ENCODE measurements around the gene ERP27. TPM values are rescaled to one million over a fixed set of nuclear protein-coding genes. Genes with fewer than 3 reads are reported as not detected.

ERP27 gene
- total and polyA plus RNA-seq, 2 donors: 1.3 to 4.4 TPM

DNA sequence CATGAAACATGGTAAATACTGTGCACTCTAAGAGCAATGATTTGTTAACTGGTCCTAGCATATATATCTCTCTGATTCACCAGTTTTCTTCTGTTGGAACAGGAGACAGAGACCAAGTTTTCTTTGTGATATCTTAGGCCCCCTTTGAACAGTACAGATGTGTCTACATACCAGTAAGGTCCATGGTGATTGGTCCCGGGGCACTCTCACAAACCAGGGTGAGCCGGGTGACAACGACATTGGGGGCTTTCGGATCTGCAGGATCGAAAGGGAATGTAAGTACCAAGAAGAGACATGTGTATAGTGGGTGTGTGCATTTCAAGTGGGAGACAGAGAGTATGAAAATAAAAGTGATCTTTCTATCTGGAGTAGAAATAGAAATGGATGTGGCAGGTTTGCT, 11.3 kb upstream of the ERP27 start:
- WGBS: 94% methylated on average over 5 of the region's 5 CpGs
- Histone ChIP-seq H3K36me3 (ENCODE audit: control insufficient read depth in 2 of 2, insufficient read depth in 2 of 2, low read length in 1 of 2) (peaks cover 43 to 81% of the 10 kb centered on the region in 2 donors), H3K4me3 (ENCODE audit: low read length in 2 of 2) (no peak overlapping the region), H3K27ac (ENCODE audit: low read depth in 1 of 2, low read length in 1 of 2) (peak overlapping the region; percentile 91 to 99), H3K27me3 (ENCODE audit: control insufficient read depth in 2 of 2, insufficient read depth in 1 of 2, low read length in 1 of 2) (no peaks in the 10 kb centered on the region), H3K4me1 (ENCODE audit: control insufficient read depth in 2 of 2, insufficient read depth in 2 of 2, low read length in 2 of 2) (peaks cover 57 to 65% of the 10 kb centered on the region in 2 donors), H3K9me3 (ENCODE audit: control insufficient read depth in 2 of 2, insufficient read depth in 1 of 2, low read length in 1 of 2) (no peaks in the 10 kb centered on the region)
- DNase-seq (ENCODE audit: low read depth in 6 of 9, low spot score in 9 of 9): peak in 1 of 9 donors; percentile 63

DNA sequence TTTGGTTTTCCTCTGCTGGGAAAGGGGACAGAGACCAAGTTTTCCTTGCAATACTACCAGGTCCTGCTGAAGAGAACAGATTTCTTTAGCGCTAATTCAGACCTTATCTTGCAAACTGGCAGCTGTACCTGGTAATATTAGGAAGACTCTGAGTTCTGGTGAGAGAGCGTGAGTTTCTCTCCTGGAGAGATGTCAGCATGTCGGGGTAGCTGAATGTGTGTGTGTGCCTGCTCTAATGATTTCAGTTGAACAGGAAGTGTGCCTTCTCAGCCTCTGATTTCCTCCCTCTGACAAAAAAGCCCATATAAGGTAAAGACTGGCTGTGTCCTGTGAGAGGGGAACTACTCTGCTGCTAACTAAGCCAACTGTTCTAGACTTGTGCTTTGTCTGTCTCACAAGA, 10.3 kb upstream of the ERP27 start:
- Histone ChIP-seq H3K4me1 (ENCODE audit: control insufficient read depth in 2 of 2, insufficient read depth in 2 of 2, low read length in 2 of 2) (peaks cover 48 to 55% of the 10 kb centered on the region in 2 donors), H3K27me3 (ENCODE audit: control insufficient read depth in 2 of 2, insufficient read depth in 1 of 2, low read length in 1 of 2) (no peaks in the 10 kb centered on the region), H3K4me3 (ENCODE audit: low read length in 2 of 2) (peak overlapping the region; percentile 43 to 49), H3K27ac (ENCODE audit: low read depth in 1 of 2, low read length in 1 of 2) (peak overlapping the region; percentile 97 to 99), H3K36me3 (ENCODE audit: control insufficient read depth in 2 of 2, insufficient read depth in 2 of 2, low read length in 1 of 2) (peaks cover 48 to 81% of the 10 kb centered on the region in 2 donors), H3K9me3 (ENCODE audit: control insufficient read depth in 2 of 2, insufficient read depth in 1 of 2, low read length in 1 of 2) (no peaks in the 10 kb centered on the region)
- peak in 7 of 9 donors; percentile 63 to 95 (median 86) for DNase-seq (ENCODE audit: low read depth in 6 of 9, low spot score in 9 of 9)
- WGBS: 1% methylated on average over 3 of the region's 3 CpGs

DNA sequence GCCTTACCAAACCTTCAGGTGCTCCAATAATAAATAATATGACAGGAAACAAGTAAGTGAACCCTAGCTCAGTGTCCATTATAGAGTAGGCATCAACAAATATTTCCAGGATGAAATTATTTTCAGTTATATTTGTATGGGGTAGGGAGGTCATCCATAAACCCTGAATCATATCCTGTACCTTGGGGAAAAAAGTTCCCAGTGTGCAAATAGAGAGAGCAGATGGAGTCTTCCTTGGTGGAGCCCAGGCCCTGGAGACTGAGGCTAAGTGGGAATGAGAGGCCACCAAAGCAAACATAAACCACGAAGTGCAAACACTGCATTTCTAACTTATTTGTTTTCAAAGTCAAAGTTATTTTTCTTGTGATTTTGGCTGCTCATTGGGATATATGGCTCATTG, 8.5 kb upstream of the ERP27 start:
- Histone ChIP-seq H3K9me3 (ENCODE audit: control insufficient read depth in 2 of 2, insufficient read depth in 1 of 2, low read length in 1 of 2) (no peaks in the 10 kb centered on the region), H3K27ac (ENCODE audit: low read depth in 1 of 2, low read length in 1 of 2) (no peak overlapping the region), H3K36me3 (ENCODE audit: control insufficient read depth in 2 of 2, insufficient read depth in 2 of 2, low read length in 1 of 2) (peaks cover 56 to 92% of the 10 kb centered on the region in 2 donors), H3K4me3 (ENCODE audit: low read length in 2 of 2) (no peak overlapping the region), H3K4me1 (ENCODE audit: control insufficient read depth in 2 of 2, insufficient read depth in 2 of 2, low read length in 2 of 2) (peaks cover 34 to 42% of the 10 kb centered on the region in 2 donors), H3K27me3 (ENCODE audit: control insufficient read depth in 2 of 2, insufficient read depth in 1 of 2, low read length in 1 of 2) (no peaks in the 10 kb centered on the region)
- DNase-seq (ENCODE audit: low read depth in 6 of 9, low spot score in 9 of 9): no peak
- WGBS: 100% methylated on average over 1 of the region's 1 CpG

DNA sequence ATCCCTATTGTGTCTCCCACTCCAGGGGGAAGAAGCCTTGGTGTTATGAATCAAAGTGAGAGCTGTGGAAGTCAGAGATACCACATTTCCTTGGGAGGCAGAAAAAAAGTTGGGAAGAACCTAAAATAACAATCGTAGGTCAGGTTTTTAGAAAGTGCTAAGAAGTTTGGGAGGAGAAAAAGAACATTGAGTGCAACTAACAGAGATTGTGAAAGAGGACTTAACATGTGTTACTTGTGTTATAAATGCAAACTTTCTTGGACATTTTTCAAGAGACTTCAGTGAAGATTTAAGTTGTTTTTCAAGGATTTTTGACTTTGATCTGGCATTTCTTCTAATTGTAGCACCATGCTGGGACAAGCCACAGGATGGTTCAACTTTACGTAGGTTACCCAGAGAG, 7.8 kb upstream of the ERP27 start:
- H3K27me3 ChIP-seq (ENCODE audit: control insufficient read depth in 2 of 2, insufficient read depth in 1 of 2, low read length in 1 of 2): no peaks in the 10 kb centered on the region
- peaks cover 27 to 35% of the 10 kb centered on the region in 2 donors for H3K4me1 ChIP-seq (ENCODE audit: control insufficient read depth in 2 of 2, insufficient read depth in 2 of 2, low read length in 2 of 2)
- H3K27ac ChIP-seq (ENCODE audit: low read depth in 1 of 2, low read length in 1 of 2): no peak overlapping the region
- peaks cover 56 to 92% of the 10 kb centered on the region in 2 donors for H3K36me3 ChIP-seq (ENCODE audit: control insufficient read depth in 2 of 2, insufficient read depth in 2 of 2, low read length in 1 of 2)
- no peak for DNase-seq (ENCODE audit: low read depth in 6 of 9, low spot score in 9 of 9)
- no peaks in the 10 kb centered on the region for H3K9me3 ChIP-seq (ENCODE audit: control insufficient read depth in 2 of 2, insufficient read depth in 1 of 2, low read length in 1 of 2)
- no peak overlapping the region for H3K4me3 ChIP-seq (ENCODE audit: low read length in 2 of 2)
- whole genome bisulfite sequencing: 91% methylated on average over 2 of the region's 2 CpGs

DNA sequence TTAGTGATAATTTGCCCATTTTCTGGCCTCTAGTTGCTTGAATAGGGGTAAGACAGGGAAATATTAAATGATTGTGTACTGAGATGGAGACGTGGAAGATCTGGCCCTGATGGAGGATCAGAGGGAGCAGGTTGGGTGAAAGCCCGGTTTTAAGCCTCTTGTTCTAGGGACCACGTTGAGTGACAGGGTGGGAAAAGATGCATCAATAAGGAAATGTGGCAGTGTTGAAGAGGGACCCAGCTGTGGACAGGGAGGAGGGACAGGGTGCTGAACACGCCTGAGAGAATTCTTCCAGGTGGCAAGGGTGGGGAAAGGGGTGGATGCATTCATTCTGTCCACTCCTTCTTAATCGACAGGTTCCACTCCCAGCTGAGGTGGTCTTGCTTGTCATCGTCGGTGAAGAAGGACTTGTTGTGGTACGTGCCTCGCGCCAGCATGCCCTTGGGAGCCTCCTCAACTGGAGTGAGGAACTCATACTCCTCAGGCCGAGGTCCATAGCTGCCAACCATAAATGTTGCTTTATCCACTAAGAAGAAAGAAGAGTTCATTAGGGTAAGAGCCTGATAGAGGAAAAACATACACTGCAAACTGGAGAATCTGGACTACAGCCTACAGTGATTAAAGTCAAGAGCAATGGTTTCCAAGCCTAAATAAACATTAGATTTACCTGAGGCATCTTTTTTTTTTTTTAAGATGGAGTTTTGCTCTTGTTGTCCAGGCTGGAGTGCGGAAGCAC, 4.0 kb upstream of the ERP27 start:
- H3K4me3 ChIP-seq (ENCODE audit: low read length in 2 of 2): no peak overlapping the region
- DNase-seq (ENCODE audit: low read depth in 6 of 9, low spot score in 9 of 9): no peak
- H3K36me3 ChIP-seq (ENCODE audit: control insufficient read depth in 2 of 2, insufficient read depth in 2 of 2, low read length in 1 of 2): peaks cover 33 to 69% of the 10 kb centered on the region in 2 donors
- 90% methylated on average over 12 of the region's 12 CpGs for WGBS
- H3K27ac ChIP-seq (ENCODE audit: low read depth in 1 of 2, low read length in 1 of 2): no peak overlapping the region
- no peaks in the 10 kb centered on the region for H3K9me3 ChIP-seq (ENCODE audit: control insufficient read depth in 2 of 2, insufficient read depth in 1 of 2, low read length in 1 of 2)
- no peaks in the 10 kb centered on the region for H3K27me3 ChIP-seq (ENCODE audit: control insufficient read depth in 2 of 2, insufficient read depth in 1 of 2, low read length in 1 of 2)
- peaks cover 3 to 5% of the 10 kb centered on the region in 2 donors for H3K4me1 ChIP-seq (ENCODE audit: control insufficient read depth in 2 of 2, insufficient read depth in 2 of 2, low read length in 2 of 2)

DNA sequence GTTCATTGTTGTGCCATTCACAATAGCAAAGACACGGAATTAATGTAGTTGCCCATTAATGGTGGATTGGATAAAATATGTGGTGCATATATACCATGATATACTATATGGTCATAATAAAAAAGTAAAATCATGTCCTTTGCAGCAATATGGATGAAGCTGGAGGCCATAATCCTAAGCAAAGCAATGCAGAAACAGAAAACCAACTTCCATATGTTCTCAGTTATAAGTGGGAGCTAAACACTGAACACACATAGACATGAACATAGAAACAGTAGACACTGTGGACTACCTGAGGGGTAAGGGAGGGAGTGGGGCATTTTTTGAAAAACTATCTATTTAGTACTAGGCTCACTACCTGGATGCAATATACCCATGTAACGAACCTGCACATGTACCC, 3.0 kb upstream of the ERP27 start:
- no peak overlapping the region for H3K4me3 ChIP-seq (ENCODE audit: low read length in 2 of 2)
- H3K9me3 ChIP-seq (ENCODE audit: control insufficient read depth in 2 of 2, insufficient read depth in 1 of 2, low read length in 1 of 2): no peaks in the 10 kb centered on the region
- H3K27ac ChIP-seq (ENCODE audit: low read depth in 1 of 2, low read length in 1 of 2): no peak overlapping the region
- peaks cover 0 to 2% of the 10 kb centered on the region in 2 donors for H3K4me1 ChIP-seq (ENCODE audit: control insufficient read depth in 2 of 2, insufficient read depth in 2 of 2, low read length in 2 of 2)
- WGBS: 99% methylated on average over 2 of the region's 2 CpGs
- H3K36me3 ChIP-seq (ENCODE audit: control insufficient read depth in 2 of 2, insufficient read depth in 2 of 2, low read length in 1 of 2): peaks cover 34 to 60% of the 10 kb centered on the region in 2 donors
- no peaks in the 10 kb centered on the region for H3K27me3 ChIP-seq (ENCODE audit: control insufficient read depth in 2 of 2, insufficient read depth in 1 of 2, low read length in 1 of 2)
- no peak for DNase-seq (ENCODE audit: low read depth in 6 of 9, low spot score in 9 of 9)

DNA sequence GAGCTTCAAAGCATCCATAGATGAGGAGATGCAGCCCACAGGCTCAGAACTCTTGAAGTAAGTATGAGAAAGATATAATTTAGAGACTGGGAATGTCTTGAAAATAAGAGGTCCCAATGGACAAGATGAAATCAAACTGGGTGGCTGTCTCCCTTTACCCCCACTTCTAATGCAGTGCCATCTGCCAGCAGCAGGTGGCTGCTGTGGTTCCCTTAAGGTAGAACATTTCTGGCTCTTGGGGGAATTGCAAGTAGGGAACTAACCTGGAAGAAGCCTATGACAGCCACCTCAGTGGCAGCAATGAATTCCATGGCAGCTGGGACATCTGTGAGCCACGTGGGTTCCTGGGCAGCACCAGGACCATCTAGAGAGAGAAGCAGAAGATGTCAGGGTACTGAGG, 648 bp downstream of the ERP27 start:
- no peaks in the 10 kb centered on the region for H3K27me3 ChIP-seq (ENCODE audit: control insufficient read depth in 2 of 2, insufficient read depth in 1 of 2, low read length in 1 of 2)
- H3K4me1 ChIP-seq (ENCODE audit: control insufficient read depth in 2 of 2, insufficient read depth in 2 of 2, low read length in 2 of 2): peaks cover 0 to 2% of the 10 kb centered on the region in 2 donors
- H3K9me3 ChIP-seq (ENCODE audit: control insufficient read depth in 2 of 2, insufficient read depth in 1 of 2, low read length in 1 of 2): no peaks in the 10 kb centered on the region
- no peak overlapping the region for H3K27ac ChIP-seq (ENCODE audit: low read depth in 1 of 2, low read length in 1 of 2)
- peak in 1 of 9 donors; percentile 52 for DNase-seq (ENCODE audit: low read depth in 6 of 9, low spot score in 9 of 9)
- H3K36me3 ChIP-seq (ENCODE audit: control insufficient read depth in 2 of 2, insufficient read depth in 2 of 2, low read length in 1 of 2): peaks cover 25 to 47% of the 10 kb centered on the region in 2 donors
- no peak overlapping the region for H3K4me3 ChIP-seq (ENCODE audit: low read length in 2 of 2)
- WGBS: 69% methylated on average over 1 of the region's 1 CpG

DNA sequence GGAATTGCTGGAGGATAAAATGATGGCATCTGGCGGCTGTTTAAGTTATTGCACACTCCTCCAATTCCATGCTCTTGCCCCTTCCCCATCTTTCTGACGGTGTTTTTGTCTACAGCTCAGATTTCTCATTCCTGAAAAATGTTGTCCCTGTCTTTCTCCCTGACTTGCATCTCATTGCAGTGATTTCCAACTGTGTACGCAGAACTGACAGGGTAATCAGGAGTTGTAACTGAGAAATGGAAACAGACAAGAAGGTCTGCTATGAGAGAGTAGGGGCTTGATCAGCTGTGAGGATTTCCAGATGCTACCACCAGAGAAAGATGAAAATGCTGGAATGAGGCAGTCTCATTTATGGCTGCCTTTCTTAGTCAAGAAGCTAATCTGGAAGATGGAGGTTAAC, 1.3 kb downstream of the ERP27 start:
- over 99% methylated on average over 3 of the region's 3 CpGs for WGBS
- DNase-seq (ENCODE audit: low read depth in 6 of 9, low spot score in 9 of 9): no peak
- Histone ChIP-seq H3K4me1 (ENCODE audit: control insufficient read depth in 2 of 2, insufficient read depth in 2 of 2, low read length in 2 of 2) (peaks cover 0 to 2% of the 10 kb centered on the region in 2 donors), H3K36me3 (ENCODE audit: control insufficient read depth in 2 of 2, insufficient read depth in 2 of 2, low read length in 1 of 2) (peaks cover 18 to 44% of the 10 kb centered on the region in 2 donors), H3K27me3 (ENCODE audit: control insufficient read depth in 2 of 2, insufficient read depth in 1 of 2, low read length in 1 of 2) (no peaks in the 10 kb centered on the region), H3K9me3 (ENCODE audit: control insufficient read depth in 2 of 2, insufficient read depth in 1 of 2, low read length in 1 of 2) (no peaks in the 10 kb centered on the region), H3K4me3 (ENCODE audit: low read length in 2 of 2) (no peak overlapping the region), H3K27ac (ENCODE audit: low read depth in 1 of 2, low read length in 1 of 2) (no peak overlapping the region)

DNA sequence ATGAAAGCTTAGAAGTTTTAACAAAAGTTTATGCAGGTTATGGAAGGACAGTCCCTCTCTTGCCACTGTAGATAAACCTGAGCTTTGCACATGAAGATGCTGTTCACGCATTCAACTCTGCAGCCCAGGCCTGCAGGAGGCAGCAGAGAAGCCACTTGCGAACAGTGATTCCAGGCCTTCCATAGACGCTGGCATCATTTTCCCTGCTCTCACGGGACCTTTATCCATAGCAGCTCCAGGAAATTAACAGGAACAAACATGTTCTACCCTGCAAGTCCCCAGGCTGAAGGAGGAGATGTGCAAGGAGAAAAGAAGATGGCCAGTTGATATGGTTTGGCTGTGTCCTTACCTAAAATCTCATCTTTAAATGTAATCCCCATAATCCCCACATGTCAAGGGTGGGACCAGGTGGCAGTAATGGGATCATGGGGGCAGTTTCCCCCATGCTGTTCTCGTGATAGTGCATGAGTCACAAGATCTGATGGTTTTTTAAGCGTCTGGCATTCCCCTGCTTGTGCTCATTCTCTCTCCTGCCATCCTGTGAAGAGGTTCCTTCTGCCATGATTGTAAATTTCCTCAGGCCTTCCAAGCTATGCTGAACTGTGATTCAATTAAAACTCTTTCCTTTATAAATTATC, 2.0 kb downstream of the ERP27 start:
- Histone ChIP-seq H3K9me3 (ENCODE audit: control insufficient read depth in 2 of 2, insufficient read depth in 1 of 2, low read length in 1 of 2) (no peaks in the 10 kb centered on the region), H3K27ac (ENCODE audit: low read depth in 1 of 2, low read length in 1 of 2) (no peak overlapping the region), H3K27me3 (ENCODE audit: control insufficient read depth in 2 of 2, insufficient read depth in 1 of 2, low read length in 1 of 2) (no peaks in the 10 kb centered on the region), H3K4me3 (ENCODE audit: low read length in 2 of 2) (no peak overlapping the region), H3K4me1 (ENCODE audit: control insufficient read depth in 2 of 2, insufficient read depth in 2 of 2, low read length in 2 of 2) (peaks cover 0 to 2% of the 10 kb centered on the region in 2 donors), H3K36me3 (ENCODE audit: control insufficient read depth in 2 of 2, insufficient read depth in 2 of 2, low read length in 1 of 2) (peaks cover 20 to 44% of the 10 kb centered on the region in 2 donors)
- 98% methylated on average over 6 of the region's 6 CpGs for WGBS
- no peak for DNase-seq (ENCODE audit: low read depth in 6 of 9, low spot score in 9 of 9)
